Tibial artery (tissue), 4 donors: Measurements from ENCODE around the gene PAK4.

Experiments used
- DNase-seq, 2 donors: peaks; one replicate each; pipeline ENCODE4 v3.0.0-alpha.2; 2019
- H3K27ac ChIP-seq, 2 donors: fragments of 200-600 bp; sonication (generic) in 1 of 2; 1 replicate in 1 of 2; 2 replicates in 1 of 2; pipeline ENCODE4 v1.5.1; 2018 to 2019; ENCODE audit warnings: mild to moderate bottlenecking in 1 of 2
- H3K27me3 ChIP-seq, 2 donors: fragments of 200-600 bp; sonication (generic) in 1 of 2; one replicate each; pipeline versions ENCODE4 v1.5.1 to v1.6.0; 2016 to 2019
- H3K36me3 ChIP-seq, 3 donors: fragments of 200-600 bp; sonication (generic) in 2 of 3; one replicate each; pipeline ENCODE4 v1.5.1; 2016 to 2019; ENCODE audit warnings: mild to moderate bottlenecking in 2 of 3
- H3K4me1 ChIP-seq, 4 donors: fragments of 200-600 bp; sonication (generic) in 2 of 4; 1 replicate in 3 of 4; 2 replicates in 1 of 4; pipeline ENCODE4 v1.5.1; 2016 to 2019
- H3K4me3 ChIP-seq, 2 donors: fragments of 200-600 bp; sonication (generic) in 1 of 2; 1 replicate in 1 of 2; 2 replicates in 1 of 2; pipeline ENCODE4 v1.5.1; 2018 to 2019; ENCODE audit warnings: mild to moderate bottlenecking in 2 of 2
- H3K9me3 ChIP-seq, 3 donors: fragments of 200-600 bp; sonication (generic) in 1 of 3; one replicate each; pipeline ENCODE4 v1.5.1; 2016 to 2019
- CTCF ChIP-seq, 2 experiments: fragments of 200-600 bp in 1 of 2; fragments of 450-650 bp in 1 of 2; IDR thresholded peaks; one replicate each; pipeline ENCODE4 v1.5.1; 2017 to 2019; ENCODE audit warnings: antibody characterized with exemption in 2 of 2, mild to moderate bottlenecking in 1 of 2, moderate library complexity in 1 of 2
- intact Hi-C: fragments of 100-400 bp; cut with DNase I; formaldehyde crosslinking; loops from one replicate; pipeline ENCODE4 v1.15.0; 2023; ENCODE audit warnings: low total_unique reads

PAK4 gene

GRCh38 chr19:39196860-39197562 is 71.4 kb downstream of the PAK4 start, which contains the start of gene NCCRP1:
TSS of gene NCCRP1 (plus strand) at chr19:39196964. CDS start at chr19:39196983, 19 bp downstream.
- Histone ChIP-seq H3K4me1 (peaks cover 0 to 9% (median 3%) of the 10 kb centered on the region in 4 donors), H3K27ac (no peak within 1 kb of the TSS), H3K36me3 (no peaks in the 10 kb centered on the region), H3K9me3 (no peaks in the 10 kb centered on the region), H3K27me3 (peaks cover 0 to 84% of the 10 kb centered on the region in 2 donors), H3K4me3 (no peak within 1 kb of the TSS)
- DNase-seq: no peak
- TF ChIP-seq CTCF (IDR thresholded peaks at IDR 0.05): no peak
- intact Hi-C loops: no loop called here

GRCh38 chr19:39197808-39198207 is 72.2 kb downstream of the PAK4 start:
- no peak for TF ChIP-seq CTCF (IDR thresholded peaks at IDR 0.05)
- Histone ChIP-seq H3K9me3 (no peaks in the 10 kb centered on the region), H3K27ac (no peak overlapping the region), H3K4me3 (no peak overlapping the region), H3K27me3 (peaks cover 0 to 89% of the 10 kb centered on the region in 2 donors), H3K36me3 (no peaks in the 10 kb centered on the region), H3K4me1 (peaks cover 0 to 9% (median 3%) of the 10 kb centered on the region in 4 donors)
- intact Hi-C loops: no loop called here
- no peak for DNase-seq

- no peak overlapping the region for H3K27ac ChIP-seq
- H3K4me3 ChIP-seq: no peak overlapping the region
- peaks cover 0 to 9% (median 3%) of the 10 kb centered on the region in 4 donors for H3K4me1 ChIP-seq
- H3K36me3 ChIP-seq: no peaks in the 10 kb centered on the region
- H3K9me3 ChIP-seq: no peaks in the 10 kb centered on the region
- H3K27me3 ChIP-seq: peaks cover 0 to 96% of the 10 kb centered on the region in 2 donors
- no peak for TF ChIP-seq CTCF (IDR thresholded peaks at IDR 0.05)
- DNase-seq: no peak
- intact Hi-C loops: no loop called here
Measured at GRCh38 chr19:39199025-39199424, 73.4 kb downstream of the PAK4 start.

- no peak for DNase-seq
- no peaks in the 10 kb centered on the region for H3K9me3 ChIP-seq
- peaks cover 0 to 99% of the 10 kb centered on the region in 2 donors for H3K27me3 ChIP-seq
- no peak overlapping the region for H3K4me3 ChIP-seq
- intact Hi-C loops: no loop called here
- TF ChIP-seq CTCF (IDR thresholded peaks at IDR 0.05): no peak
- H3K4me1 ChIP-seq: peaks cover 0 to 9% (median 3%) of the 10 kb centered on the region in 4 donors
- H3K27ac ChIP-seq: no peak overlapping the region
- H3K36me3 ChIP-seq: no peaks in the 10 kb centered on the region
Measured at GRCh38 chr19:39200066-39200802, 74.6 kb downstream of the PAK4 start.

- no peak for DNase-seq
- Histone ChIP-seq H3K27ac (no peak overlapping the region), H3K4me3 (no peak overlapping the region), H3K27me3 (peaks cover 0 to 95% of the 10 kb centered on the region in 2 donors), H3K9me3 (no peaks in the 10 kb centered on the region), H3K4me1 (peaks cover 0 to 9% (median 3%) of the 10 kb centered on the region in 4 donors), H3K36me3 (no peaks in the 10 kb centered on the region)
- intact Hi-C loops: no loop called here
- no peak for TF ChIP-seq CTCF (IDR thresholded peaks at IDR 0.05)
Measured at GRCh38 chr19:39200803-39201115, 75.2 kb downstream of the PAK4 start.
